Measurements from ENCODE around the gene SLC7A8. TPM values are rescaled to one million over a fixed set of nuclear protein-coding genes. Genes with fewer than 3 reads are reported as not detected.

The SLC7A8 gene
- total and polyA plus RNA-seq, 9 donors, result 45.9 to 161 (median 95.4) TPM

DNA sequence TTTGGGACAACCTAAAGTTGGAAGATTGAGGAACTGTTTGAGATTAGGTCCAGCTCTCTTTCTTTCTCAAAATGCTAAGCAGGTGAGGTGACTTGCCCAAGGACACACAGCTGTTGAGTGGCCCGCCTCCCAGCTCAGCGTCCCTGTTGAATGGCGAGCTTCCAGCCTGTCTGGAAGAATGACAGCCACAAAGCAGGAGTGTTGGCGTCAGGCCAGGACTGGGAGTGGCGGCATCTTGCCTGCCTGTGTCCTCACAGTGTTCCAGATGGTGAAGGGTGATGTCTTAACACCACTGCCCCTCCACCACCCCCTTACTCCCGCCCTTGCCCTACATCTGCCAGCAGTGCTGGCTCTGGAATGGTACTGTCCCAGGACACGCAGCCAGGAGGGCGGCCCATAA lies 60.0 kb downstream of the SLC7A8 start:
- peak; percentile 46 to 67 (median 62) for DNase-seq
- peaks cover 6% of the 10 kb centered on the region for H3K4me1 ChIP-seq (ENCODE audit: insufficient read depth)
- no peak overlapping the region for H3K27ac ChIP-seq
- TF ChIP-seq, protein P1, sequence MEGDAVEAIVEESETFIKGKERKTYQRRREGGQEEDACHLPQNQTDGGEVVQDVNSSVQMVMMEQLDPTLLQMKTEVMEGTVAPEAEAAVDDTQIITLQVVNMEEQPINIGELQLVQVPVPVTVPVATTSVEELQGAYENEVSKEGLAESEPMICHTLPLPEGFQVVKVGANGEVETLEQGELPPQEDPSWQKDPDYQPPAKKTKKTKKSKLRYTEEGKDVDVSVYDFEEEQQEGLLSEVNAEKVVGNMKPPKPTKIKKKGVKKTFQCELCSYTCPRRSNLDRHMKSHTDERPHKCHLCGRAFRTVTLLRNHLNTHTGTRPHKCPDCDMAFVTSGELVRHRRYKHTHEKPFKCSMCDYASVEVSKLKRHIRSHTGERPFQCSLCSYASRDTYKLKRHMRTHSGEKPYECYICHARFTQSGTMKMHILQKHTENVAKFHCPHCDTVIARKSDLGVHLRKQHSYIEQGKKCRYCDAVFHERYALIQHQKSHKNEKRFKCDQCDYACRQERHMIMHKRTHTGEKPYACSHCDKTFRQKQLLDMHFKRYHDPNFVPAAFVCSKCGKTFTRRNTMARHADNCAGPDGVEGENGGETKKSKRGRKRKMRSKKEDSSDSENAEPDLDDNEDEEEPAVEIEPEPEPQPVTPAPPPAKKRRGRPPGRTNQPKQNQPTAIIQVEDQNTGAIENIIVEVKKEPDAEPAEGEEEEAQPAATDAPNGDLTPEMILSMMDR (IDR thresholded peaks at IDR 0.05), result no peak
- no peak for TF ChIP-seq POLR2A (IDR thresholded peaks at IDR 0.05)
- TF ChIP-seq EP300 (IDR thresholded peaks at IDR 0.05), result no peak
- 59 to 71% (median 60%) methylated on average over 8 of the region's 8 CpGs for WGBS, 3 donors
- H3K36me3 ChIP-seq, result no peaks in the 10 kb centered on the region
- H3K27me3 ChIP-seq, result no peaks in the 10 kb centered on the region
- no peaks in the 10 kb centered on the region for H3K9me3 ChIP-seq
- no peak overlapping the region for H3K4me3 ChIP-seq
- intact Hi-C loops (cut with DNase I), result loop anchor here in 1 of 4 donors (10.0 kb wide), 1 partner anchor 171 kb away; no protein-coding TSS in a partner anchor

DNA sequence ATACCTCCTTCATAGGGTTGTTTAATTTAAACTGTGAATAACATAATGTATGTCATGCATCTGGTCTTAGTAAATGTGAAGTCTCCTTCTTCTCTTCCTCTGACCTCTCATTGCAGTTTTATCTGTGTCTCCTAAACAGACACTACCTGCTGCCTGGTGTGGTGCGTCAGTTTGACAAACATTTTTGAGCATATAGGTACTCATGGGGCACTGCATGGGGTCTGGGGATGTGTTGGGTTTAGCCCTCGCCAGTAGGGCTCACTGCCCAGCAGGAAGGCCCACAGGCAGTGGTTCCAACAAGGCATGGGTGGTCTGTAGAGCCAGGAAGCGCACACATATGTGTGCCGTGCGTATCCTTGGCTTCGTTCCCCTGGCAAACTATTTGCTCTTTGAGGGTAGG lies 61.4 kb downstream of the SLC7A8 start:
- intact Hi-C loops (cut with DNase I), result loop anchor here in 1 of 4 donors (10.0 kb wide), 1 partner anchor 173 kb away; no protein-coding TSS in a partner anchor
- Histone ChIP-seq H3K27me3 (no peaks in the 10 kb centered on the region), H3K4me3 (no peak overlapping the region), H3K36me3 (no peaks in the 10 kb centered on the region), H3K9me3 (no peaks in the 10 kb centered on the region), H3K27ac (peak overlapping the region in 1 of 2 donors; percentile 71), H3K4me1 (ENCODE audit: insufficient read depth) (peaks cover 6% of the 10 kb centered on the region)
- TF ChIP-seq, protein P1 (IDR thresholded peaks at IDR 0.05), result no peak
- no peak for TF ChIP-seq EP300 (IDR thresholded peaks at IDR 0.05)
- DNase-seq, result no peak
- WGBS, 3 donors, result 88 to 92% (median 91%) methylated on average over 6 of the region's 6 CpGs

DNA sequence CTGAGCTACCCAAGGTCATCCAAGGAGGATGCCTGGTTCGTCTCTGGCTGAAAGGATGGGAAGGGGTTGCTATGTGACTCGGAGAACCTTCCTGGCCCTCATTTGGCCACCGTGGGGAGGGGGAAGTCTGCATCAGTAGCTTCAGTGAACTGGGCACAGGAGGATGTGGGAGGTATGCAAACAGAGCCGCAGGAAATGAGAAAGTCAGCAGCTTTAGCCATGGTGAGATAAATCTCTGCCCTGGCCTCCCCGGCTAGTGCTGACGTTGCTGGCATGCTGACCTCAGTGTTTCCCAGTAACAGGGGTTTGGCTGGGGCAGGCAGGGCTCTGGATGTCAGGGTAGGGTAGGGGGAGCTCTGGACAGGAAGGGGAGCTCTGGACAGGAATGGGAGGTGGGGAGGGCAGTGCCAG lies 62.1 kb downstream of the SLC7A8 start:
- no peak for TF ChIP-seq POLR2A (IDR thresholded peaks at IDR 0.05)
- TF ChIP-seq EP300 (IDR thresholded peaks at IDR 0.05), result no peak
- TF ChIP-seq, protein P1 (IDR thresholded peaks at IDR 0.05), result no peak
- H3K4me3 ChIP-seq, result no peak overlapping the region

DNA sequence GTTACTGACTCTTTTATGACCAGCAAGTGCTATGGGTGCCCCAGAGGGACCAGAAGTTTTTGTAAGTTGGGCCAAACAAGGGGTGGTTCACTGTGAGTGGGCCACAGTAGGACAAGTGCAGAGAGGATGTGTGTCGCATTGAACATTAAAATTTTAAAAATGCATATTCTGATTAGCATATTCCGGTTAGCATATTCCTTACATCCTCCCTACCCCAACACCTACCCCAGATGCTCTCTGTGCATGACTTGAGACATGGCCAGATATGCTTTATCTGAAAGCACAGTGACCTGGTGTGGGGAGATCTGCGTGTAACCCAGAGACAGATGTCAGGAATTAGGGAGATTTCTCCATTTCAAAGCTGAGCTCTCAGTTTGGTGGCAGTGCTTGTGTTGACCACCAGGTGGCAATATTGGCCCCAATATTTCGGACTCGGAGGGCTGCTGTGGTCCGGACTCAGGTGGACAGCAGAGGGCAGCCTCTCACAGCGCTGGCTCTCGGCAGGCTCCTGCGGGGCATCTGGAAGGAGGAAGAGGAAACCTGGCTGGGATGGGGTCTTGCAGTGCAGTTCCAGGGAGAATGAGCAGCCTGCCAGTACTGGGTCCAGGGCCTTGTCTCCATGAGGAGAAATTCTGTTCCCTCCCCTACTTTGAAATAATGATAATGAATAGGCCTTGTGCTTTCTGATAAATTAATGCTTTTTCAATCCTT lies 62.8 kb downstream of the SLC7A8 start:
- Histone ChIP-seq H3K4me3 (no peak overlapping the region), H3K27ac (peak overlapping the region in 1 of 2 donors; percentile 71), H3K36me3 (no peaks in the 10 kb centered on the region), H3K9me3 (no peaks in the 10 kb centered on the region), H3K4me1 (ENCODE audit: insufficient read depth) (peaks cover 6% of the 10 kb centered on the region), H3K27me3 (no peaks in the 10 kb centered on the region)
- TF ChIP-seq EP300 (IDR thresholded peaks at IDR 0.05) (no peak), POLR2A (IDR thresholded peaks at IDR 0.05) (peak; percentile 53)
- TF ChIP-seq, protein P1 (IDR thresholded peaks at IDR 0.05), result peak; percentile 100
- DNase-seq, result peak; percentile 90 to 94 (median 93)
- intact Hi-C loops (cut with DNase I), result loop anchor here in 3 of 4 donors (1.0 to 10.0 kb wide), 3 partner anchors 66 to 174 kb away; no protein-coding TSS in a partner anchor
- 15 to 18% (median 16%) methylated on average over 9 of the region's 9 CpGs for WGBS, 3 donors

More for the DNA sequence above, 62.1 kb downstream of the SLC7A8 start:
- intact Hi-C loops (cut with DNase I), result loop anchor here in 3 of 4 donors (1.0 to 10.0 kb wide), 3 partner anchors 65 to 173 kb away; no protein-coding TSS in a partner anchor
- DNase-seq, result peak; percentile 70 to 86 (median 80)
- Histone ChIP-seq H3K27me3 (no peaks in the 10 kb centered on the region), H3K27ac (peak overlapping the region in 1 of 2 donors; percentile 71), H3K9me3 (no peaks in the 10 kb centered on the region), H3K36me3 (no peaks in the 10 kb centered on the region), H3K4me1 (ENCODE audit: insufficient read depth) (peaks cover 6% of the 10 kb centered on the region)
- 4 to 11% (median 6%) methylated on average over 6 of the region's 6 CpGs for WGBS, 3 donors
